ENCODE data around the gene ST3GAL4.

DNA sequence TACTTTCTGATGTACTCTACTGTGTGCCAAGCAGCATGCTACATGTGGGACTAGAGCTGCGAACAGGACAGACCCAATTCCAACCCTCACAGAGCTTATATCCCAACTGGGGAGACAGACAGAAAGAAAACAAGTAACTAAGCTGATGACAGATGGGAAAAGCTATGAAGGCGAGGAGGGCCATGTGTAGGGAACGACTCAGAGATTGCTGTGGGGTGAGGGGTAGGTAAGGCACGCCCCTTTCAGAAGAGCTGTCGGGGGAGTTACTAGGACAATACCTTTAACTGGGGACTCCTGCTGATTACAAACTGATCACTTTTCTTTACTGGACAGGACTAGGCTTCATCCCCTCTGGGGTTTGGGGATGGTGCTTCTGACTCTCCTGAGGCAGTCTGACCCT lies 48.9 kb downstream of the ST3GAL4 start:
- TF ChIP-seq EZH2phosphoT487 (IDR thresholded peaks at IDR 0.05; ENCODE audit: insufficient read depth, low read depth) (no peak), EZH2 (IDR thresholded peaks at IDR 0.05; ENCODE audit: insufficient read depth, poor library complexity, severe bottlenecking) (no peak)

Measured in GM23248 (cell line).